Stimulated activated CD4-positive, alpha-beta T cell treated with anti-CD3 and anti-CD28 coated beads, Interleukin-12 subunit alpha, Interleukin-12 subunit beta, amount 100 ng/mL, for 24 hours (primary cell): Measurements from ENCODE around the gene PLB1.
"Not testable (repeated sequence)": the region's sequence is repeated elsewhere in the genome, so short reads cannot be mapped to it uniquely, and the experiment has no call there.

Experiments used
- DNase-seq, 2 experiments: peaks; one replicate each; pipeline ENCODE4 v3.0.0-alpha.2; 2020; ENCODE audit warnings: low read depth in 2 of 2

PLB1 gene

GRCh38 chr2:28469947-28470535 lies 25.8 kb upstream of the PLB1 start:
- no peak for DNase-seq

GRCh38 chr2:28470759-28471158 lies 25.1 kb upstream of the PLB1 start:
- no peak for DNase-seq

GRCh38 chr2:28471214-28471613 lies 24.6 kb upstream of the PLB1 start:
- no peak for DNase-seq

GRCh38 chr2:28471701-28472236 lies 24.1 kb upstream of the PLB1 start:
- no peak for DNase-seq

GRCh38 chr2:28472641-28473040 lies 23.2 kb upstream of the PLB1 start:
- DNase-seq = not testable (repeated sequence)

GRCh38 chr2:28475088-28475595 lies 20.7 kb upstream of the PLB1 start:
- no peak for DNase-seq

- no peak for DNase-seq
Measured at GRCh38 chr2:28477087-28477486, 18.8 kb upstream of the PLB1 start.

- no peak for DNase-seq
Measured at GRCh38 chr2:28477645-28478044, 18.2 kb upstream of the PLB1 start.

GRCh38 chr2:28480403-28481049 lies 15.3 kb upstream of the PLB1 start:
- no peak for DNase-seq

- DNase-seq = no peak
Measured at GRCh38 chr2:28481905-28482304, 14.0 kb upstream of the PLB1 start.

- DNase-seq = no peak
Measured at GRCh38 chr2:28484835-28485234, 11.0 kb upstream of the PLB1 start.

- DNase-seq = no peak
Measured at GRCh38 chr2:28486526-28486925, 9.3 kb upstream of the PLB1 start.

- DNase-seq = no peak
Measured at GRCh38 chr2:28487258-28487657, 8.6 kb upstream of the PLB1 start.

- no peak for DNase-seq
Measured at GRCh38 chr2:28488083-28488830, 7.6 kb upstream of the PLB1 start.

GRCh38 chr2:28488858-28489575 lies 6.8 kb upstream of the PLB1 start:
- DNase-seq = no peak

GRCh38 chr2:28490558-28490957 lies 5.3 kb upstream of the PLB1 start:
- no peak for DNase-seq

- DNase-seq = no peak
Measured at GRCh38 chr2:28492282-28492681, 3.6 kb upstream of the PLB1 start.

- no peak for DNase-seq
Measured at GRCh38 chr2:28493636-28494035, 2.2 kb upstream of the PLB1 start.

- no peak for DNase-seq
Measured at GRCh38 chr2:28496781-28497180, 921 bp downstream of the PLB1 start.

- no peak for DNase-seq
Measured at GRCh38 chr2:28497206-28497605, 1.3 kb downstream of the PLB1 start.

- DNase-seq = no peak
Measured at GRCh38 chr2:28499282-28499681, 3.4 kb downstream of the PLB1 start.

GRCh38 chr2:28505361-28505760 lies 9.5 kb downstream of the PLB1 start:
- no peak for DNase-seq
